GM06990 (cell line): ENCODE data around the gene CLEC19A.

Source experiments
- DNase-seq: peaks from one replicate; pipeline ENCODE4 v3.0.0-alpha.2; 2011; ENCODE audit not compliant: insufficient read length; ENCODE audit errors: extremely low read depth
- H3K27me3 ChIP-seq: replicated peaks from 2 replicates; pipeline ENCODE4 v1.6.0; 2011; ENCODE audit warnings: low read length; ENCODE audit not compliant: control insufficient read depth, insufficient read depth
- H3K36me3 ChIP-seq: 2 replicates; pipeline ENCODE4 v1.5.1; 2011; ENCODE audit warnings: low read length; ENCODE audit not compliant: control insufficient read depth, insufficient read depth
- H3K4me3 ChIP-seq: replicated peaks from 2 replicates; pipeline ENCODE4 v1.5.1; 2011; ENCODE audit warnings: low read depth, mild to moderate bottlenecking, control low read depth, low read length
- CTCF ChIP-seq: IDR thresholded peaks from 2 replicates; pipeline ENCODE4 v1.5.1; 2011; ENCODE audit warnings: low read length, control low read depth, mild to moderate bottlenecking, inconsistent platforms; ENCODE audit not compliant: insufficient read depth, poor library complexity, severe bottlenecking

Gene CLEC19A

GRCh38 chr16:19254611-19255010, 30.9 kb upstream of the CLEC19A start:
- Histone ChIP-seq H3K27me3 (no peaks in the 10 kb centered on the region), H3K36me3 (no peaks in the 10 kb centered on the region), H3K4me3 (no peak overlapping the region)
- no peak for DNase-seq
- no peak for TF ChIP-seq CTCF

- Histone ChIP-seq H3K36me3 (no peaks in the 10 kb centered on the region), H3K27me3 (peaks cover 2% of the 10 kb centered on the region), H3K4me3 (no peak overlapping the region)
- no peak for TF ChIP-seq CTCF
- DNase-seq = no peak
These were observed 21.3 kb upstream of the CLEC19A start for GRCh38 chr16:19264123-19264673.

GRCh38 chr16:19265380-19265930, 20.1 kb upstream of the CLEC19A start:
- no peak overlapping the region for H3K4me3 ChIP-seq
- peaks cover 2% of the 10 kb centered on the region for H3K27me3 ChIP-seq
- H3K36me3 ChIP-seq = no peaks in the 10 kb centered on the region
- no peak for TF ChIP-seq CTCF
- DNase-seq = no peak

GRCh38 chr16:19266774-19267173, 18.8 kb upstream of the CLEC19A start:
- no peaks in the 10 kb centered on the region for H3K36me3 ChIP-seq
- DNase-seq = no peak
- peaks cover 2% of the 10 kb centered on the region for H3K27me3 ChIP-seq
- no peak for TF ChIP-seq CTCF
- no peak overlapping the region for H3K4me3 ChIP-seq

GRCh38 chr16:19269098-19269497, 16.4 kb upstream of the CLEC19A start:
- no peak overlapping the region for H3K4me3 ChIP-seq
- H3K27me3 ChIP-seq = no peaks in the 10 kb centered on the region
- DNase-seq = no peak
- no peaks in the 10 kb centered on the region for H3K36me3 ChIP-seq
- TF ChIP-seq CTCF = no peak
